GM19043 (cell line): ENCODE results near the gene MARCHF3.
"Not testable (repeated sequence)": the region's sequence is repeated elsewhere in the genome, so short reads cannot be mapped to it uniquely, and the experiment has no call there.

Experiments
- ATAC-seq: cut with Tn5 transposase; IDR thresholded peaks from one replicate; pipeline ENCODE4 v1.9.1; 2021; ENCODE audit warnings: low read depth; ENCODE audit not compliant: unreplicated experiment

MARCHF3 gene

DNA sequence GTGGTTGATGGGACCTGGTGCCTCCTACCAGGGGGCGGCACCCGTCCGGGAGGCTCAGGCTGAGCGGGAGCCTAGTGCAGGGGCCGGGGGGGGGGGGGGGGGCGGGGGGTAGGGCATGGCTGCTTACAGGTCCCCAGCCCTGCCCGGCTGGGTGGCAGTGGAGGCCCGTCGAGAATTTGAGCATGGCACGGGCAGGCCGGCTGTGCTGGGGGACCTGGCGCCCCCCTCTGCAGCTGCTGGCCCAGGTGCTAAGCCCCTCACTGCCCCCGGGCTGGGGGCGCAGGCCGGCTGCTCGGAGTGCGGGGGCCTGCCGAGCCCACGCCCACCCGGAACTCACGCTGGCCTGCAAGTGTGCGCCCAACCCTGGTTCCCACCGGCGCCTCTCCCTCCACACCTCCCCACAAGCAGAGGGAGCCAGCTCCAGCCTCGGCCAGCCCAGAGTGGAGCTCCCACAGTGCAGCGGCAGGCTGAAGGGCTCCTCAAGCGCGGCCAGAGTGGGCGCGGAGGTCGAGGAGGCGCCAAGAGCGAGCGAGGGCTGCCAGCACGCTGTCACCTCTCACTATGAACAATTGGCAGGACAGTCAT lies 175.7 kb downstream of the MARCHF3 start:
- ATAC-seq: no peak

DNA sequence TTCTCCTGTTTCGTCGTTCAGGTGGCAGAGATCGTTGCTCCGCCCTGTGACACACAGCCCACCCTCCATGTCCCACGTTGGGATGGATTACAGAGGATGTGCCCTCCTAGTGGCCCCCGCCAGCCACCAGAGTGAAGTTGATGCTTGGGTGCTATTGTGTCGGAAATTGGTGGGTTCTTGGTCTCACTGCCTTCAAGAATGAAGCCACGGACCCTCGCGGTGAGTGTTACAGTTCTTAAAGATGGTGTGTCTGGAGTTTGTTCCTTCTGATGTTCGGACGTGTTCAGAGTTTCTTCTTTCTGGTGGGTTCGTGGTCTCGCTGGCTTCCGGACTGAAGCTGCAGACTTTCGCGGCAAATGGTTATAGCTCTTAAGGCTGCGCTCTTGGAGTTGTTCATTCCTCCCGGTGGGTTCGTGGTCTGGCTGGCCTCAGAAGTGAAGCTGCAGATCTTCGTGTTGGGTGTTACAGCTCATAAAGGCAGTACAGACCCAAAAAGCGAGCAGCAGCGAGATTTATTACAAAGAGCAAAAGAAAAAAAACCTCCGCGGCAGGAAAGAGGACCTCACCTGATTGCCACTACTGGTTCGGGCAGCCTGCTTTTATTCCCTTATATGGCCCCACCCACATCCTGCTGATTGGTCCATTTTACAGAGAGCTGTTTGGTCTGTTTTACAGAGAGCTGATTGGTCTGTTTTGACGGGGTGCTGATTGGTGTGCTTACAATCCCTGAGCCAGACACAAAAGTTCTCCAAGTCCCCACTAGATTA lies 176.6 kb downstream of the MARCHF3 start:
- ATAC-seq: not testable (repeated sequence)

DNA sequence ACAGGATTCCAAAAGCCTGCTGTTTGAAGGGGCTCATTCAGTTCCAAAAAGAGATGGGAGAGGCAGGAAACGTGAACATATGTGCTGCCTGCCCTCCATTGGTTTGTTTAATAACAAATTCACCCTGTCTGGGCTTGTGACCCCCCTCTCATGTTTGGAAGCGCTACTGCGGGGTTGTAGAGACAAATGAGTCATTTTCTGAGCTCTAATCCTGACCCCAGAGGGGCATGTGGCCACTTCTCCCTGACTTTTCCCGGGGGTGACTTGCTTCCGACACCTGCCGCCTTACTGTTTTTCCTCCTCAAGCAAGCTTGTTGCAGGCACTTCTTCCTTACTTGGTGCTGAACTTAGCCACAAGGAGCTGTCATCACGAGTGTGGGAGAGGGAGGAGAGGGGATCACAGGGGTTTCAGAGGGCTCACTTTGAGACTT lies 177.5 kb downstream of the MARCHF3 start:
- ATAC-seq: no peak

DNA sequence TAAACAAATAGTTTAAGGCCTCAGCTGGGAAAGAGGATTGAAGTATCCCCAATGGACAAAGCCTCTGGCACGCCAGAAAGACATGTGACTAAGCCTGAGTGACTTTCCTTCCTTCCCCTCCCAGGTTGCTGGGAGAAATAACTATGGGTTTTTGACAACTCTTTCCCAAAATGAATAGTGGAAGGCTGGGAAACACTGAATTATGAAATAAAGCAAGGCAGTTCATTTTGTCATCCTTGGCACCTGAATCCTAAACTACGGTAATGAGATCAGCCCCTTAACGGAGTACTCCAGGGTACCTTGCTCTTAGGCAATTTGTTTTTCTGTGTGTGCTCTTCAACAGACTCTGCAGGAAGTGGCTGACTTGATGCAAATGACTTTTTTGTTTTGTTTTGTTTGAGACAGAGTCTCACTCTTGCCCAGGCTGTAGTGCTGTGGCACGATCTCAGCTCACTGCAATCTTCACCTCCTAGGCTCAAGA lies 178.2 kb downstream of the MARCHF3 start:
- ATAC-seq: peak; percentile 83

DNA sequence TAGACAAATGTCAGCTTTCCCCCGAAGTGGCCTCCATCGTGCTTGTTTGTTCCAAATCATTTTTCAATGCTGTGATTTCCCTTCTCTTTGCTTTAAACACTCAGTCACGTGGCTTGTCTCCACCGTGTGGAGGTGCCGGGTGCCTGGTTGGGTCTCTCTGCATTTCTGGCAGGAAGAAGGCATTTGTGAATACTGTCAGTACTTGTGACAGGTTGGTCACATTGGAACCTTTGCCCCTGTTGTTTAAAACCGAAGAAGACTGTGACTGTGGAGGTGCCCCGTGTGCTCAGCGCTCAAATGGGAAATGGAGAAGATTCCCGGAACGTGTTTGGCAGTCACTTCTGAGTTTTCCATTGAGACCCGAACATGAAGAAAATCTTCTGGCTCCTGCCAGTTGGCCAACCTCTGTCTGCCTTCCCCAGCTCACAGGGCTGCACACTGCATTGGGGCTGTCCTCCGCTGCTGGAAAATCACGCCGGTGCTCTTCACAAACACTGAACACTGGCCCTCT lies 178.8 kb downstream of the MARCHF3 start:
- no peak for ATAC-seq

DNA sequence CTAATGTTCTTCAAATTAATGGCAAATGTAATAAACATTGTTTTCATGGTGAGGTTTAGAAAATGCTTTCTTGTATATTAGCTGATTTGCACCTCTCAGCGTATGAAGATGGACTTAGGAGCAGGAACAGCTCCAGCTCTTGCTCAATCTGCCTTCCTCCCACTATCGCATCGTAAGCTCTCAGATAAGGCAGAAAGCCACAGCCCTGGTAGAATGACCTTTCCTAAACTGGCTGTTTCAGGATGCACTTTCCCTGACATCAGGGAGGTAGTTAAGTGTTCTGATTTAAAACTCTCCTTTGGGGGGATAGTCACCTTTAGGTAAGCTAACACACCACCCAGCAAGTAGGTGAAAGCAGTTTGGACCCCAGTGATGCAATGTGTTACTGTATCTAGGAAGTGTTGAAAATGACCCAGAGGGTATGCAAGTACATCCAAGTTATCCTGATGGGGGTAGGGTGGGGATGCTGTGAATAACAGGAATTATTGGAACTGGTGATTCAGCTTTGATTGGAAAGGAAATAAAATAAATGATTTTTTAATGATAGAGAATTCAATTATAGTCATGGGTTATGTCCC lies 181.2 kb downstream of the MARCHF3 start:
- no peak for ATAC-seq

DNA sequence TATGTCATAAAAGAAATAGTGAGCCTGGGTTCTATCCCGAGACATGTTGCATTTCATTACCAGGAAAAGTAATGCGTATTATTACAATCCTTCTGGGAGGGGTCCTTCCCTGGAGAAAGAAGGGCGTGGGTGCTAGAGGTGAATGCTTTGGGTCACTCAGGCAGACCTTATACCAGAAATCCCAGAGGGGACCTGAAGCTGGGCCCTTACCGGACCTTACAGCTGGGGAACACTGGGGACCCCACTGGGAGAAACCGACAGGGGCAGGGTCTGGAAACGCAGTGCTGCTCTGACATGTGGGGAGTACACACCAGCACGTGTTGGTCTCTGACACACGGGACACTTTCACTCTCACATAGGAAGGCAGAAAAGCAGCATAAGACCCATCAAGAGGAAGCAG lies 182.1 kb downstream of the MARCHF3 start:
- no peak for ATAC-seq

DNA sequence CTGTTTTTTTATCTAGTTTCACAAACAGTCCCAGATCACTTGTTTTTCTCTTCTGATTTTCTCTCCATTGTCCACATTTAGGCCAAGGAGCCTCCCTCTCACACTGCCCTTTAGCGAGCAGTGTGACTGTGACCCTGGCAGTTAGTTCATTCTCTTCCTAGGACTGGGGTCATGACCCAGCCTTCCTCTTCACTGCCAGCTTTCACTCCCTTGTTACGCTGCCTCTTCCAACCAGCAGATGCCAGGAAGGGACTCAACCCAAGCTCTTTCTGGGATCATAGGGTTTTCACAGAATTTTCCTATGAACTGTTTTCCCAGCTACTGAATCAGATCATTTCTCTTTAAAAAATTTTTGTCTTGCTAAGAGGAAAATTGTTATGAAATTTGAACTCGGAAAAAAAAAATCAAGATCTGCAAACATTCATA lies 182.5 kb downstream of the MARCHF3 start:
- no peak for ATAC-seq

DNA sequence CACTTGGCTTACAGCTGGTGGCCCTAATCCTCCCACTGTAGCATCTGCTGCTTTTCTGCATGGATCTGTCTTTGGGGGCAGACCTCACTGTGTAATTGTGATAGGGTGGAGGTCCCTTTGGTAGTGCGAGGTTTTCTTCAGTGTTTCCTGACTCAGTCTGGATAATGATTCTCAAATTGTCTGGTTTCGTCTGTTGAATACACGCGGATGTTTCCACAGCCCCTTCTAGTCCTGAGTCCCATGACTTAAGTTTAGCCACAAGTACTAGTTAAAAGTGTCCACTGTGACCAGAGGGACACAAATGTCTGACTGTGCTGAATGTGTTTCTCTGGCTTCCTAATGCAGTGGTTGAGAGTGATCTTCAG lies 182.9 kb downstream of the MARCHF3 start:
- ATAC-seq: no peak

DNA sequence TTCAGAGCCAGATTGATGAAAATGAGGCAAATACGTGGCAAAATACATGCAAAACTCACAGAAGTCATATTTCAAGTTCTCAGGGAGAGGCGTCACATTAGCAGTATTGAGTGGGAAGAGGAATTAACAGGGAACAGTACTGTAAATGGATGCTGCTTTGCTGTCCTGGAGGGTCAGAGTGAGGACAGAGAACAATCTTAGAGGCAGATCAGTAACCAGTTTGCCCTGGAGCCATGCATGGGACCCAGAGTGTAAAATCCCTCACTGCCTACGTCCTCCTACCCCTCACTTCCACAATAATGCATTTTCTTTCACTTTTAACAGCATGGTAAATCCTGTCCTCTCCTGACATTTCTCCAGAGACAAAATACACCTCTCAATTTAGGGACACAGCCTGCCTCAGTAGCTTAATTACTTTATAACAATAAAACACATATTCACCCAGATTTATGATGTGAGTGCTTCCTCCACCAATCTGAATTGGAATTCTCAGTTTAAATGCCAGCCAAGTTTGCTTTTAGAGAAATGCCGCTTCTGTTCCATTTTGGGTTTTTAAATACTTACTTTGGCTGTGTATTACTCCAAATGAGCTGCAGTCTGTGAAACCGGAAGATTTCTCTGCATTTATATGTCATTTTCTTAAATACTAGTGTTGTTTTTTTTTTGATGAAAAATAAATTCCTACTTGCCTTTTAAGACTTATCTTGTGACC lies 183.5 kb downstream of the MARCHF3 start:
- no peak for ATAC-seq

DNA sequence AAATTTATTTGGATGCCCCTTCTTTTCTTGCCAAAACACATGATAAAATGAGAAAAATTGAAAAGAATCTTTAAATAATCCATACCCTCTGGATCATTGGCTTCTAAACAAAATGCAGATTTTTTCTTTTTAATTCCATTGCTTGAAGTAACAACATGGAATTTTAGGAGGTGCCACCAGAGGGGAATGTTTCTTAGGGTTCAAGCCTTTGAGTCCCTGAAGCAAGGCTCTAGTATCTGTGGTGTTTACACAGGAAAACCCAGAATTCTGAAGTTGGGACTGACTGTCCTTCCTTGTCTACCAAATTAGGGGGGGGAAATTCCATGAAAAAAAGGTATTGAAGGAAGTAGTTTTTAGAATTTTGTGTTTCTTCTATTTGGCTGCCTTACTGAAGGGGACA lies 184.0 kb downstream of the MARCHF3 start:
- ATAC-seq: no peak

DNA sequence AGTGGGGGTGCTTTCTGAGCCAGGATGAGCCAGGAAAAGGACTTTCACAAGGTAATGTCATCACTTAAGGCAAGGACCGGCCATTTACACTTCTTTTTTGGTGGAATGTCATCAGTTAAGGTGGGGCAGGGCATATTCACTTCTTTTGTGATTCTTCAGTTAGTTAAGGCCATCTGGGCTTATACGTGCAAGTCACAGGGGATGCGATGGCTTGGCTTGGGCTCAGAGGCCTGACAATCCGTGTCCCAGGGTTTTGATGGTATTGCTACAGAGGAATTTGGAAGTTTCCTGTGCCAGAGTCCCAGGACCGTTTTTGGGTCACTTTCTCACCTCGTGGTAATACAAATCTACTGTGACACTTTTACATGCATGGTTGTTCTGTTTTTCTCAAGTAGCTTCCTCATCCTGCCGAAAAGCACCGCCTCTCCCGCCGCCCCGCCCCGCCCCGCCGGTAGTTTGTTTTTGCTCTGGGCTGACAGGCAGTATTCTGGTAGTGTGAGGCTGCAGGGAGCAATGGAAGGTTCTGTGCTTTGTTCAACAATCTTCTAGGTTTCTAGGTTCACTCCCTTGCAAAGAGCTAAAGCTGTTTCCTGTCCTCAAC lies 184.8 kb downstream of the MARCHF3 start:
- ATAC-seq: peak; percentile 90

DNA sequence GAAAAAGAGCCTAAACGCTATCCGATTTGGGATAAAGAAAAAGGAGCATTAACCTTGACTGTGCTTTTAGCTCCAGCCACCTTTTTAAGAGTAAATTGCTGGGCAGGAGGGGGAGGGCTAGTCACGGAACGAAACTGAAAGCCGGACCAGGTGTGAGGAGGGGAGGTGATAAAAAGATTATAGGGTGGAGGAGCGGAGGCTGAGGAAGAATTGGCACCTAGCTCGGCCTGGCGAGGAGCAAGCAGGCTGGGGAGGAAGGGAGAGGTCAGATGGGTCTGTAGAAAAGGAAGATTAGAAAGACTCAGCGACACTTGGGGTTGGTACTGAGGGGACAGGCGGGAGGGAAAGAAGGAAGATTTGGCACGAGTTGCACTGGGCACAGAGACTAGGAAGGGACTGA lies 187.0 kb downstream of the MARCHF3 start:
- not testable (repeated sequence) for ATAC-seq

DNA sequence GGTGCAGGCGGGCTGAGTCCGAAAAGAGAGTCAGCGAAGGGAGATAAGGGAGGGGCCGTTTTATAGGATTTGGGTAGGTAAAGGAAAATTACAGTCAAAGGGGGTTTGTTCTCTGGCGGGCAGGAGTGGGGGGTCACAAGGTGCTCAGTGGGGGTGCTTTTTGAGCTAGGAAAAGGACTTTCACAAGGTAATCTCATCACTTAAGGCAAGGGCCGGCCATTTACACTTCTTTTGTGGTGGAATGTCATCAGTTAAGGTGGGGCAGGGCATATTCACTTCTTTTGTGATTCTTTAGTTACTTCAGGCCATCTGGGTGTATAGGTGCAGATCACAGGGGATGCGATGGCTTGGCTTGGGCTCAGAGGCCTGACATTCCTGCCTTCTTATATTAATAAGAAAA lies 191.0 kb downstream of the MARCHF3 start:
- not testable (repeated sequence) for ATAC-seq

DNA sequence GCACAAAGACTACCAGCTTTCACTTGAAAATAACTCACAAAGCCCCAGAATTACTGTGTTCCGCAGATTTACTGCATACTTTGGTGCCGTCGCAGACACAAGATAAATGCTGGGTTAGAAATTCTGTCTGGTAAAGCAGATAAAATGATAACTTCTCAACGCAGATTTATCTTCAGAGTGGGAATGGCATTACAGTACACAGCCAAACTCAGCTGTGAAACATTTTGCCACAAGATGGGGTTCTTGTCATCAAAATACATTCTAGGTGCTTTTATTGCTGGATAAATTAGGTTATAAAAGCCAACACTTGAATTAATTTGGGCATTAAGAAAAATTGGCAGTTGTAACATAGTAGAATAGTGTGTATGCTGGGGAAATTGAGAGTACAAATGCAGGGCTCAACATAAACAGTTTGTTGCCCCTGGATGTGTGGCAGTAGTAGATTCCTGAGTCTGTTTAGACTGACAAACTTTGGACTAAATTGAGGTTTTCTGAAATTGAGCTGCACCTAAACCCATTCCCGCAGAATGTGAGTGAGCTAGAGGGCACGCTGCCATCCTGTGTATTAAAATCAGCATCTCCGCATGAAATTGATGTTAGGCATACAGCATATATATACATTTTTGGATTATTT lies 192.3 kb downstream of the MARCHF3 start:
- ATAC-seq: no peak

DNA sequence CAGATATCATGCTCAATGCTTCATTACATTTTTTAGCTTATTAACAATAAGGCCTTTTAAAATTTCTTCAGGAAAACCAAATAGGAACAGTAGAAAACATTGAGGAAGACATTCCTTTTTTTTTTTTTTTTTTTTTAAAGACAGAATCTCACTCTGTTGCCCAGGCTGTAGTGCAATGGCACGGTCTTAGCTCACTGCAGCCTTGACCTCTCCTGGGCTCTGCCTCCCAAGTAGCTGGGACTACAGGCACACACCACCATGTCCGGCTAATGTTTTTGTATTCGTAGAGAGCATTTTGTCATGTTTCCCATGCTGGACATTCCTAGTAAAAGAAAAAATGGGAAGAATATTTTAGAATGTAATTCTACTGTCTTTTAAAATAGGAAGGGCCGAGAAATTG lies 193.1 kb downstream of the MARCHF3 start:
- no peak for ATAC-seq

DNA sequence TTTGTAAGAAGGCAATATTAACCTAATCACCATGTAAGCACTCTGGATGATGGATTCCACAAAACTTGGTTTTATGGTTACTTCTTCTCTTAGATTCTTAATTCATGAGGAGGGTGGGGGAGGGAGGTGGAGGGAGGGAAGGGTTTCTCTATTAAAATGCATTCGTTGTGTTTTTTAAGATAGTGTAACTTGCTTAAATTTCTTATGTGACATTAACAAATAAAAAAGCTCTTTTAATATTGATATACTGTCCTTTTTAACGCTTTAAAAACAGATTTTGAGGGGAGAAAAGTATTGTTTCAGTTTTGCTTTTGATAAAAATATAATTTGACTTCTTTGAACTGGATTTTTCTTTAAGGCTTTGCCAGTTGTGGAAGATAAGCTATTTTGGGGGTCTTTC lies 193.6 kb downstream of the MARCHF3 start:
- no peak for ATAC-seq

DNA sequence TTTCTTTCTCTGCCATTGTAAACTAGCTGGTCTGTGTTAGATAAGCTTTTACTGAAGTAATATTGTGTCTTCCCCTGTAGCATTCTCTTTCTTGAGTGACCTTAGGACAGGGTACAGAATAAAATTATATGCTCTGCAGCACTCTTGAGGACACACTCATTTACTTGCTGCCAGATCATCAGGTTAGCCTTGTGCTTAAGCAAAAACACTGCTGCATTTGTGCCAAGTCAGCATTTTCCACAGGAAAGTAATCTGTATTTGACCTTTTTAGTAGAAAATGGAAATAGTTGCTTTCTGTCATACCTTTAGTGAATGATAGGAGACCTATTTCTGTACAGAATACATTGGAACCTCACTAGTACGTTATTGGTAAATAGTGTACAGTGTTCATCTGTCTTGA lies 199.2 kb downstream of the MARCHF3 start:
- ATAC-seq: no peak

DNA sequence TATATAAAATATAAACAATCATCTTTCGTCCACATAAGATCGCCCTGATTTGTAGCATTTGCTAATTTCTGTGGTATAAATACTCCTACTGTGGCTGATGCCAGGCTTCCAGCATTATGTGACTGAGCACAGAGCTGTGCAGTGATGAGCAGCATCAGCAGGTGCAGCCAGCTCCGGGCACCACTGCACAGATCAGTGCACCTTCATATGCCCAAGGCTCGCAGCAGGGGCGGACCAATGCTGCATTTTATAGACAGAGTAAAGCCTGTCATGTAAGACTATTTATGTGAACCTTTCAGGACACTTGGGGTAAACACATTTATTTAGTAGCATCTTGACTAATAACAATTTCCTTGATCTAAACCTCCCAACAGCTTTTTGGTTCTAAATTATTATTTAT lies 200.3 kb downstream of the MARCHF3 start:
- ATAC-seq: no peak

DNA sequence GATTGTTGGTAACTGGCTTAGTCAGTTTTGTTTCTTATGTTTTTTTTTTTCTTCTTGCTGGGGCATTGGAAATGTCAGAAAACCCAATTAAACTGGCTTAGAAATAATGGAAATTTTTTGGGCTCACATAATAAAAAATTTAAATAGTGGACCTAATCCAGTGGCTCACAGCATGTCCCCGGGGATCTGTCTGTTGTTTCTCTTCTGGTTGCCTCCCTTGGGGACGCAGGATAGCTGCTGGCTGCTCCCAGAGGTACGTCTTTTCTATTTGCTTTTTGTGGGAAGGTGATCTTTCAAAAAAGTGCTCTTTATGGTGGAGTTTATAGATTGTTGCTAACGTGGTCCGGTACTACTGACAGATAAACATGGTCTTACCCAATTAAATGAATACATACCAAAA lies 201.3 kb downstream of the MARCHF3 start:
- ATAC-seq: no peak
